Measurements from ENCODE around the gene ARMC9. TPM values are rescaled to one million over a fixed set of nuclear protein-coding genes. Genes with fewer than 3 reads are reported as not detected.
A peak's percentile ranks its signal among the peaks of the same experiment; 100 is the strongest.

ARMC9 gene
- total and polyA plus RNA-seq, 5 donors from 2014 or later = 0.11 to 0.92 (median 0.15) TPM; not detected in 2

GRCh38 chr2:231411237-231411636 is 212.8 kb downstream of the ARMC9 start:
- H3K27ac Mint-ChIP-seq = no peak overlapping the region
- Histone ChIP-seq H3K27me3 (ENCODE audit: control insufficient read depth, insufficient read depth, low read length) (peaks cover 14% of the 10 kb centered on the region), H3K27ac (ENCODE audit: insufficient read depth, low read length, poor library complexity, severe bottlenecking) (no peak overlapping the region), H3K9me3 (ENCODE audit: control insufficient read depth in 2 of 2, low read length in 2 of 2) (peaks cover 3 to 14% of the 10 kb centered on the region in 2 experiments), H3K36me3 (ENCODE audit: control insufficient read depth, insufficient read depth, low read length) (no peaks in the 10 kb centered on the region), H3K4me3 (ENCODE audit: low read depth, low read length) (no peak overlapping the region), H3K4me1 (ENCODE audit: control insufficient read depth, insufficient read depth, low read length, poor library complexity, severe bottlenecking) (peaks cover 15% of the 10 kb centered on the region)
- no peaks in the 10 kb centered on the region for H3K36me3 Mint-ChIP-seq
- ATAC-seq (ENCODE audit: low read depth in 2 of 2) (no peak), DNase-seq (no peak)
- peaks cover 0 to 5% (median 1%) of the 10 kb centered on the region in 7 donors for H3K9me3 Mint-ChIP-seq
- peak overlapping the region in 2 of 4 donors; percentile 26 to 46 for H3K4me3 Mint-ChIP-seq
- H3K27me3 Mint-ChIP-seq = peaks cover 54% of the 10 kb centered on the region
- H3K4me1 Mint-ChIP-seq = peaks cover 0 to 14% (median 8%) of the 10 kb centered on the region in 4 donors

GRCh38 chr2:231411831-231412617 is 213.6 kb downstream of the ARMC9 start:
- DNase-seq = peak; percentile 14 to 61 (median 22)
- H3K27me3 ChIP-seq (ENCODE audit: control insufficient read depth, insufficient read depth, low read length) = peaks cover 14% of the 10 kb centered on the region
- peak overlapping the region in 3 of 4 donors; percentile 26 to 78 (median 46) for H3K4me3 Mint-ChIP-seq
- H3K27ac ChIP-seq (ENCODE audit: insufficient read depth, low read length, poor library complexity, severe bottlenecking) = no peak overlapping the region
- peaks cover 59% of the 10 kb centered on the region for H3K27me3 Mint-ChIP-seq
- H3K9me3 Mint-ChIP-seq = peaks cover 0 to 5% (median 1%) of the 10 kb centered on the region in 7 donors
- peaks cover 11% of the 10 kb centered on the region for H3K4me1 ChIP-seq (ENCODE audit: control insufficient read depth, insufficient read depth, low read length, poor library complexity, severe bottlenecking)
- H3K27ac Mint-ChIP-seq = no peak overlapping the region
- H3K36me3 Mint-ChIP-seq = no peaks in the 10 kb centered on the region
- H3K36me3 ChIP-seq (ENCODE audit: control insufficient read depth, insufficient read depth, low read length) = no peaks in the 10 kb centered on the region
- peak; percentile 52 to 87 for ATAC-seq (ENCODE audit: low read depth in 2 of 2)
- peaks cover 0 to 9% (median 5%) of the 10 kb centered on the region in 4 donors for H3K4me1 Mint-ChIP-seq
- H3K4me3 ChIP-seq (ENCODE audit: low read depth, low read length) = no peak overlapping the region
- peaks cover 3 to 14% of the 10 kb centered on the region in 2 experiments for H3K9me3 ChIP-seq (ENCODE audit: control insufficient read depth in 2 of 2, low read length in 2 of 2)

DNA sequence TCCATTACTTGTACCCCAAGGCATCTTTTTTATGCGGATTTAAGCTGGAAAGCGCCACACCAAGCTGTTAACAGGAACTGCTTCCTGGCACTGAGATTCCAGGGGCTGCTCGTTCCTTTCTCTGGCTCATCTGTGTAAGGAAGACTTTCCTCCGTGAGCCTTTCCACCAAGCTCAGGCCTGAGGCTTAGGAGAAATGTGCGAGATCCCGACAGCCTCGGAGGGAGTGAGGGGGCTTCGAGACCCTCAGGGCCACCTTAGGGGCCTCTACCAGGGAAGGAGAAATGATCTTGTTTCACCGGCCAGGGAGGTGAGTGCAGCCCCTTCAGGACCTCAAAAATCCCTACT is 214.2 kb downstream of the ARMC9 start:
- Histone ChIP-seq H3K9me3 (ENCODE audit: control insufficient read depth in 2 of 2, low read length in 2 of 2) (peaks cover 3 to 14% of the 10 kb centered on the region in 2 experiments), H3K27me3 (ENCODE audit: control insufficient read depth, insufficient read depth, low read length) (peaks cover 14% of the 10 kb centered on the region), H3K27ac (ENCODE audit: insufficient read depth, low read length, poor library complexity, severe bottlenecking) (no peak overlapping the region), H3K4me3 (ENCODE audit: low read depth, low read length) (no peak overlapping the region), H3K36me3 (ENCODE audit: control insufficient read depth, insufficient read depth, low read length) (no peaks in the 10 kb centered on the region), H3K4me1 (ENCODE audit: control insufficient read depth, insufficient read depth, low read length, poor library complexity, severe bottlenecking) (peaks cover 11% of the 10 kb centered on the region)
- Mint-ChIP-seq H3K27me3 (peaks cover 60% of the 10 kb centered on the region), H3K36me3 (no peaks in the 10 kb centered on the region), H3K27ac (no peak overlapping the region), H3K9me3 (peaks cover 0 to 5% (median 1%) of the 10 kb centered on the region in 7 donors), H3K4me1 (peaks cover 0 to 9% (median 5%) of the 10 kb centered on the region in 4 donors), H3K4me3 (no peak overlapping the region)
- ATAC-seq (ENCODE audit: low read depth in 2 of 2) (no peak), DNase-seq (no peak)

DNA sequence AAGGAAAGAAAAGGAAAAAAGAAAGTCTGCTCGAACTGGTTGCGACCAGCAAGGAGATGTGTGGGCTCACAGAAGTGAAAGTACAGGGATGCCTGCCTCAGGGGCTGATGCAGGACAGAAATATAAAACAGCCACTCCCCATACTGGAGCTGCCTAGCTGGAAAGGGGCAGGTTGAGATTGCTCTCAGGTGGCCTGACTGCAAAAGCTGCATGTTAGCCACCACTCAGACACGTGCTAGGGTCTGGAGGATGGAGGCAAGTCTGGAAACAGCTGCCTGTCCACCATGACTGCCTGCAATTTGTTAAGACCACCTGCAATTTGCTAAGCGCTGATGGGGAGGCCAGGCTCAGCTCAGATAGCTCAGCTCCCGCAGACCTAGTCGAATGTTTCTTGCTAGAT is 215.0 kb downstream of the ARMC9 start:
- H3K27ac ChIP-seq (ENCODE audit: insufficient read depth, low read length, poor library complexity, severe bottlenecking) = no peak overlapping the region
- ATAC-seq (ENCODE audit: low read depth in 2 of 2) = no peak
- no peak overlapping the region for H3K4me3 ChIP-seq (ENCODE audit: low read depth, low read length)
- Mint-ChIP-seq H3K27ac (no peak overlapping the region), H3K9me3 (peaks cover 0 to 5% (median 1%) of the 10 kb centered on the region in 7 donors), H3K4me1 (peaks cover 0 to 9% (median 5%) of the 10 kb centered on the region in 4 donors), H3K4me3 (no peak overlapping the region), H3K27me3 (peaks cover 57% of the 10 kb centered on the region), H3K36me3 (no peaks in the 10 kb centered on the region)
- H3K9me3 ChIP-seq (ENCODE audit: control insufficient read depth in 2 of 2, low read length in 2 of 2) = peaks cover 3 to 14% of the 10 kb centered on the region in 2 experiments
- no peak for DNase-seq
- peaks cover 15% of the 10 kb centered on the region for H3K27me3 ChIP-seq (ENCODE audit: control insufficient read depth, insufficient read depth, low read length)
- H3K4me1 ChIP-seq (ENCODE audit: control insufficient read depth, insufficient read depth, low read length, poor library complexity, severe bottlenecking) = peaks cover 11% of the 10 kb centered on the region
- no peaks in the 10 kb centered on the region for H3K36me3 ChIP-seq (ENCODE audit: control insufficient read depth, insufficient read depth, low read length)

- Mint-ChIP-seq H3K4me1 (peaks cover 0 to 9% (median 5%) of the 10 kb centered on the region in 4 donors), H3K27me3 (peaks cover 54% of the 10 kb centered on the region), H3K36me3 (no peaks in the 10 kb centered on the region), H3K4me3 (no peak overlapping the region), H3K27ac (no peak overlapping the region), H3K9me3 (peaks cover 0 to 5% (median 1%) of the 10 kb centered on the region in 7 donors)
- H3K36me3 ChIP-seq (ENCODE audit: control insufficient read depth, insufficient read depth, low read length) = no peaks in the 10 kb centered on the region
- peaks cover 11% of the 10 kb centered on the region for H3K4me1 ChIP-seq (ENCODE audit: control insufficient read depth, insufficient read depth, low read length, poor library complexity, severe bottlenecking)
- ATAC-seq (ENCODE audit: low read depth in 2 of 2) = no peak
- H3K27me3 ChIP-seq (ENCODE audit: control insufficient read depth, insufficient read depth, low read length) = peaks cover 15% of the 10 kb centered on the region
- H3K27ac ChIP-seq (ENCODE audit: insufficient read depth, low read length, poor library complexity, severe bottlenecking) = no peak overlapping the region
- peaks cover 3 to 14% of the 10 kb centered on the region in 2 experiments for H3K9me3 ChIP-seq (ENCODE audit: control insufficient read depth in 2 of 2, low read length in 2 of 2)
- no peak for DNase-seq
- H3K4me3 ChIP-seq (ENCODE audit: low read depth, low read length) = no peak overlapping the region
Observed at GRCh38 chr2:231413921-231414476, 215.6 kb downstream of the ARMC9 start.

DNA sequence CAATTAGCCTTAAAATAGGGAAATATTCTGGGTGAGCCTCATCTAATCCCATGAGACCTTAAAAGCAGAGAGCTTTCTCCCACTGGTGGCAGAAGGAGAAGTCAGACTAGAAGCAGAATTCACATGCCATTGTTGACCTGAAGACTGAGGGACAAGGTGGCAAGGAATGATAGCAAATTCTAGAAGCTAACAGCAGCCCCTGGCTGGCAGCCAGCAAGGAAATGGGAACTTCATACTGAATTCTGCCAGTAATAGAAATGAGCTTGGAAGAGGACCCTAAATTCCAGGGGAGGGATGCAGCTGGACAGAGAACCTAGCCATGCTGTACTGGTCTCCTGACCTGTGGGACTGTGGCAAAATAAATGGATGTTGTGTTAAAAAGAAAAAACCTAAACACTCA is 216.6 kb downstream of the ARMC9 start:
- no peak for ATAC-seq (ENCODE audit: low read depth in 2 of 2)
- H3K4me1 ChIP-seq (ENCODE audit: control insufficient read depth, insufficient read depth, low read length, poor library complexity, severe bottlenecking) = peaks cover 11% of the 10 kb centered on the region
- H3K27ac Mint-ChIP-seq = no peak overlapping the region
- H3K4me3 ChIP-seq (ENCODE audit: low read depth, low read length) = no peak overlapping the region
- H3K4me3 Mint-ChIP-seq = no peak overlapping the region
- H3K27me3 Mint-ChIP-seq = peaks cover 59% of the 10 kb centered on the region
- H3K9me3 Mint-ChIP-seq = peaks cover 0 to 6% (median 0%) of the 10 kb centered on the region in 7 donors
- no peak for DNase-seq
- no peaks in the 10 kb centered on the region for H3K36me3 ChIP-seq (ENCODE audit: control insufficient read depth, insufficient read depth, low read length)
- peaks cover 0 to 9% (median 5%) of the 10 kb centered on the region in 4 donors for H3K4me1 Mint-ChIP-seq
- peaks cover 3 to 11% of the 10 kb centered on the region in 2 experiments for H3K9me3 ChIP-seq (ENCODE audit: control insufficient read depth in 2 of 2, low read length in 2 of 2)
- no peaks in the 10 kb centered on the region for H3K36me3 Mint-ChIP-seq
- peaks cover 15% of the 10 kb centered on the region for H3K27me3 ChIP-seq (ENCODE audit: control insufficient read depth, insufficient read depth, low read length)
- no peak overlapping the region for H3K27ac ChIP-seq (ENCODE audit: insufficient read depth, low read length, poor library complexity, severe bottlenecking)

DNA sequence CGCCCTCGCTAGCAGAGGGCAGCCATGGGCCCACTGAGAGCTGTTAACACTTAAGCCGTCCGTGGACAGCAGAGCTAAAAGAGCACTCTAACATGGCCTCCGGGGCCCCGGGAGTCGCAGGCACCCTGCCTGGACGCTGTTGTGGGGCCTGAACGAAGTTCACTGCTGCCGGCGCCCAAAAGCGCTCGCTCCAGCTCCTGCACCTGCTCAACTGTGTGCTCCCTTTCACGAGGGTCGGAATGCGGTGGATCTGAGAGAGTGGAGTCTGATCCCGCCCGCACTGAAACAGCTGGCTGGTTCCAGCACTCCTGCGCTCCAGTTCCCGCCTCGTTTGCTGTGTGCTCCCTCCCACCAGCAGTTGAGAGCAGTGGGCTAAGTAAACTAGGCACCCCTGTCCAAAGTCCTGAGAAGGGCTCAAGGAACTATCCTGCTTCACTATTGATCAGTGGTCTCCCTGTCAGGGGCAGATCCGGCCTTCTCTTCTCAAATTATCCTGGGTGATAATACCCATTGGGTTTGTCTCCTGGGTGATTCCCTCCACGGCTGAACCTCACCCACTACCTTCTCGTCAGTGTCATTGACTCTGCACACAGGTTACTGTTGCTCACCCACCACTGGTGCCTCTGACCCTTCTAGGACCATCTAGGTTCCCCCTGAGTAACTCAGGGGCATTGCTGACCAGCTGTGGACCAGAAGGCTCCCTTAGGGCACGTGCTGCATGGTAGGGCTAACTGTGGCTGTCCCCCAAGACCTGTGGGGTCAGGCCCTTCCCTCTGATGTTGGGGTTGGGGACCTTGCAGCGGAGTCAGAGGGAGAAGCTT is 220.6 kb downstream of the ARMC9 start:
- no peaks in the 10 kb centered on the region for H3K36me3 ChIP-seq (ENCODE audit: control insufficient read depth, insufficient read depth, low read length)
- Mint-ChIP-seq H3K27ac (no peak overlapping the region), H3K4me3 (no peak overlapping the region), H3K4me1 (peaks cover 0 to 3% (median 0%) of the 10 kb centered on the region in 4 donors), H3K36me3 (no peaks in the 10 kb centered on the region), H3K27me3 (peaks cover 37% of the 10 kb centered on the region), H3K9me3 (peaks cover 0 to 4% (median 0%) of the 10 kb centered on the region in 7 donors)
- no peaks in the 10 kb centered on the region for H3K9me3 ChIP-seq (ENCODE audit: control insufficient read depth in 2 of 2, low read length in 2 of 2)
- H3K4me1 ChIP-seq (ENCODE audit: control insufficient read depth, insufficient read depth, low read length, poor library complexity, severe bottlenecking) = no peaks in the 10 kb centered on the region
- ATAC-seq (ENCODE audit: low read depth in 2 of 2) (no peak), DNase-seq (no peak)
- H3K27me3 ChIP-seq (ENCODE audit: control insufficient read depth, insufficient read depth, low read length) = peaks cover 4% of the 10 kb centered on the region
- no peak overlapping the region for H3K4me3 ChIP-seq (ENCODE audit: low read depth, low read length)
- no peak overlapping the region for H3K27ac ChIP-seq (ENCODE audit: insufficient read depth, low read length, poor library complexity, severe bottlenecking)

Data from CD4-positive, CD25-positive, alpha-beta regulatory T cell (primary cell).